Loucy (cell line): ENCODE measurements around the gene RYR2.

Source experiments
- H2AFZ ChIP-seq: fragments of 200-600 bp; sonication (generic); 2 replicates; pipeline ENCODE4 v1.6.0; 2016; ENCODE audit warnings: antibody characterized with exemption, mild to moderate bottlenecking, low read length, moderate library complexity
- H3F3A ChIP-seq: fragments of 200-600 bp; 2 replicates; pipeline ENCODE4 v1.6.0; 2016; ENCODE audit warnings: antibody characterized with exemption, low read depth, mild to moderate bottlenecking
- H3K27me3 ChIP-seq: fragments of 200-600 bp; sonication (generic); 2 replicates; pipeline ENCODE4 v1.6.1; 2014; ENCODE audit warnings: low read length, mild to moderate bottlenecking; ENCODE audit not compliant: insufficient read depth, poor library complexity, severe bottlenecking
- H3K36me3 ChIP-seq: fragments of 200-600 bp; sonication (generic); 2 replicates; pipeline ENCODE4 v1.6.1; 2016; ENCODE audit warnings: low read length; ENCODE audit not compliant: insufficient read depth
- H3K4me1 ChIP-seq: fragments of 200-600 bp; sonication (generic); 2 replicates; pipeline ENCODE4 v1.5.1; 2014; ENCODE audit warnings: low read length, mild to moderate bottlenecking; ENCODE audit not compliant: insufficient read depth, poor library complexity, severe bottlenecking
- H3K4me2 ChIP-seq: fragments of 200-600 bp; sonication (generic); 2 replicates; pipeline ENCODE4 v1.6.0; 2014; ENCODE audit warnings: antibody characterized with exemption, low read length, low read depth, mild to moderate bottlenecking; ENCODE audit not compliant: poor library complexity, severe bottlenecking
- H3K4me3 ChIP-seq: fragments of 200-600 bp; sonication (generic); 2 replicates; pipeline ENCODE4 v1.5.1; 2014; ENCODE audit warnings: low read length, mild to moderate bottlenecking, mixed read lengths; ENCODE audit not compliant: poor library complexity, severe bottlenecking
- H3K79me2 ChIP-seq: fragments of 200-600 bp; sonication (generic); 2 replicates; pipeline ENCODE4 v1.6.1; 2014; ENCODE audit warnings: low read length; ENCODE audit not compliant: insufficient read depth
- H3K9ac ChIP-seq: fragments of 200-600 bp; sonication (generic); 2 replicates; pipeline ENCODE4 v1.6.0; 2014; ENCODE audit warnings: mild to moderate bottlenecking, low read depth, low read length, moderate library complexity; ENCODE audit not compliant: poor library complexity, severe bottlenecking
- H3K9me2 ChIP-seq: fragments of 200-600 bp; sonication (generic); replicated peaks from 2 replicates; pipeline ENCODE4 v1.6.1; 2016; ENCODE audit warnings: low read depth, low read length, mixed read lengths
- H3K9me3 ChIP-seq: fragments of 200-600 bp; sonication (generic); 2 replicates; pipeline ENCODE4 v1.6.1; 2014; ENCODE audit warnings: mild to moderate bottlenecking, antibody characterized with exemption, low read length, low read depth; ENCODE audit not compliant: insufficient read depth
- H4K20me1 ChIP-seq: fragments of 200-600 bp; sonication (generic); 2 replicates; pipeline ENCODE4 v1.6.0; 2014; ENCODE audit warnings: antibody characterized with exemption, low read length, mild to moderate bottlenecking; ENCODE audit not compliant: insufficient read depth, poor library complexity, severe bottlenecking
- EZH2phosphoT487 ChIP-seq: fragments of 200-600 bp; IDR thresholded peaks from 2 replicates; pipeline ENCODE4 v1.6.1; 2018; ENCODE audit warnings: antibody characterized with exemption, mild to moderate bottlenecking, moderate library complexity, borderline replicate concordance
- TF ChIP-seq, protein P1 (sequence below): fragments of 200-600 bp; sonication (generic); conservative IDR thresholded peaks from 2 replicates; pipeline ENCODE4 v1.5.1; 2014; ENCODE audit warnings: mild to moderate bottlenecking, antibody characterized with exemption, low read length

RYR2 gene

GRCh38 chr1:237700181-237700580 is 658.2 kb downstream of the RYR2 start:
- no peak overlapping the region for H2AFZ ChIP-seq
- no peak overlapping the region for H3K4me2 ChIP-seq
- H3K9me2 ChIP-seq = no peaks in the 10 kb centered on the region
- no peaks in the 10 kb centered on the region for H3K27me3 ChIP-seq
- H3K9me3 ChIP-seq = no peaks in the 10 kb centered on the region
- no peak overlapping the region for H3K4me3 ChIP-seq
- no peak for TF ChIP-seq EZH2phosphoT487
- TF ChIP-seq, protein P1, sequence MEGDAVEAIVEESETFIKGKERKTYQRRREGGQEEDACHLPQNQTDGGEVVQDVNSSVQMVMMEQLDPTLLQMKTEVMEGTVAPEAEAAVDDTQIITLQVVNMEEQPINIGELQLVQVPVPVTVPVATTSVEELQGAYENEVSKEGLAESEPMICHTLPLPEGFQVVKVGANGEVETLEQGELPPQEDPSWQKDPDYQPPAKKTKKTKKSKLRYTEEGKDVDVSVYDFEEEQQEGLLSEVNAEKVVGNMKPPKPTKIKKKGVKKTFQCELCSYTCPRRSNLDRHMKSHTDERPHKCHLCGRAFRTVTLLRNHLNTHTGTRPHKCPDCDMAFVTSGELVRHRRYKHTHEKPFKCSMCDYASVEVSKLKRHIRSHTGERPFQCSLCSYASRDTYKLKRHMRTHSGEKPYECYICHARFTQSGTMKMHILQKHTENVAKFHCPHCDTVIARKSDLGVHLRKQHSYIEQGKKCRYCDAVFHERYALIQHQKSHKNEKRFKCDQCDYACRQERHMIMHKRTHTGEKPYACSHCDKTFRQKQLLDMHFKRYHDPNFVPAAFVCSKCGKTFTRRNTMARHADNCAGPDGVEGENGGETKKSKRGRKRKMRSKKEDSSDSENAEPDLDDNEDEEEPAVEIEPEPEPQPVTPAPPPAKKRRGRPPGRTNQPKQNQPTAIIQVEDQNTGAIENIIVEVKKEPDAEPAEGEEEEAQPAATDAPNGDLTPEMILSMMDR = no peak
- H3K36me3 ChIP-seq = no peaks in the 10 kb centered on the region
- no peaks in the 10 kb centered on the region for H3K79me2 ChIP-seq
- no peak overlapping the region for H3K9ac ChIP-seq
- H4K20me1 ChIP-seq = no peaks in the 10 kb centered on the region
- no peaks in the 10 kb centered on the region for H3F3A ChIP-seq
- H3K4me1 ChIP-seq = no peaks in the 10 kb centered on the region

- H3K9ac ChIP-seq = no peak overlapping the region
- TF ChIP-seq, protein P1 = no peak
- TF ChIP-seq EZH2phosphoT487 = no peak
- H3K79me2 ChIP-seq = no peaks in the 10 kb centered on the region
- no peaks in the 10 kb centered on the region for H3K9me2 ChIP-seq
- no peak overlapping the region for H2AFZ ChIP-seq
- H3F3A ChIP-seq = no peaks in the 10 kb centered on the region
- H3K9me3 ChIP-seq = no peaks in the 10 kb centered on the region
- no peaks in the 10 kb centered on the region for H3K4me1 ChIP-seq
- H3K4me3 ChIP-seq = no peak overlapping the region
- H3K27me3 ChIP-seq = no peaks in the 10 kb centered on the region
- no peaks in the 10 kb centered on the region for H3K36me3 ChIP-seq
- no peaks in the 10 kb centered on the region for H4K20me1 ChIP-seq
- no peak overlapping the region for H3K4me2 ChIP-seq
Observed at GRCh38 chr1:237701534-237701933, 659.5 kb downstream of the RYR2 start.

DNA sequence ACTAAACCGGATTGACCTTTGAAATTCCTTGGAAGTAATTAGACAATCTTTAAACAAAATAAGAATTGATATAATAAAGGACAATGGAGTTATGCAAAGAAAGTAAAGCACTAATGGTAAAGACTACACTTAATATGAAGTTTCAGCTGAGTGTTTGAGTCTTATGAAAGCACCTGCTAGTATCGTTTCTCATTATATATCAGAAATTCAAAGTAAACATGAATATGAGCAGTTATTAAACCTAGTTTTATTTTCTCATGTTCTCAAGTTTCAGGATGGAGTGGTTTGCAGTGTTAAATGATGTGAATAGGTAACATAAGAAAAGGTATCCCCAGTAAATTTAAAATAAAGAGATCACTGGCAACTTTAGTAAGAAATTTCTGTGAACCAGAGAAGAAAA is 660.2 kb downstream of the RYR2 start:
- Histone ChIP-seq H3K4me2 (no peak overlapping the region), H2AFZ (no peak overlapping the region), H3K79me2 (no peaks in the 10 kb centered on the region), H3F3A (no peaks in the 10 kb centered on the region), H4K20me1 (no peaks in the 10 kb centered on the region), H3K9me3 (no peaks in the 10 kb centered on the region), H3K36me3 (no peaks in the 10 kb centered on the region), H3K4me3 (no peak overlapping the region), H3K9ac (no peak overlapping the region), H3K4me1 (no peaks in the 10 kb centered on the region), H3K9me2 (no peaks in the 10 kb centered on the region), H3K27me3 (no peaks in the 10 kb centered on the region)
- TF ChIP-seq EZH2phosphoT487 = no peak
- TF ChIP-seq, protein P1 = no peak
